ENCODE results near the gene REXO1. TPM values are rescaled to one million over a fixed set of nuclear protein-coding genes. Genes with fewer than 3 reads are reported as not detected.
"Not testable (repeated sequence)": the region's sequence is repeated elsewhere in the genome, so short reads cannot be mapped to it uniquely, and the experiment has no call there.

REXO1 gene
- total and polyA plus RNA-seq, 2 donors, result 7.9 to 20.5 TPM

GRCh38 chr19:1881393-1882088 is 33.3 kb upstream of the REXO1 start:
- not testable (repeated sequence) for H3K36me3 ChIP-seq (ENCODE audit: insufficient read depth); H3K27ac ChIP-seq (ENCODE audit: low read depth); DNase-seq (ENCODE audit: extremely low spot score); H3K4me1 ChIP-seq (ENCODE audit: insufficient read depth); H3K4me3 ChIP-seq (ENCODE audit: low read depth, low read length)
- WGBS, result 76% methylated on average over 44 of the region's 44 CpGs

GRCh38 chr19:1880611-1881392 is 32.5 kb upstream of the REXO1 start:
- DNase-seq (ENCODE audit: extremely low spot score), result no peak

GRCh38 chr19:1879982-1880381 is 31.7 kb upstream of the REXO1 start:
- not testable (repeated sequence) for H3K4me1 ChIP-seq (ENCODE audit: insufficient read depth)
- 87% methylated on average over 17 of the region's 17 CpGs for WGBS

More at GRCh38 chr19:1880611-1881392, 32.5 kb upstream of the REXO1 start:
- 86% methylated on average over 32 of the region's 35 CpGs for WGBS
- Histone ChIP-seq H3K4me1 (ENCODE audit: insufficient read depth) (peaks cover 2% of the 10 kb centered on the region), H3K4me3 (ENCODE audit: low read depth, low read length) (no peak overlapping the region), H3K36me3 (ENCODE audit: insufficient read depth) (no peaks in the 10 kb centered on the region), H3K27ac (ENCODE audit: low read depth) (no peak overlapping the region)

DNA sequence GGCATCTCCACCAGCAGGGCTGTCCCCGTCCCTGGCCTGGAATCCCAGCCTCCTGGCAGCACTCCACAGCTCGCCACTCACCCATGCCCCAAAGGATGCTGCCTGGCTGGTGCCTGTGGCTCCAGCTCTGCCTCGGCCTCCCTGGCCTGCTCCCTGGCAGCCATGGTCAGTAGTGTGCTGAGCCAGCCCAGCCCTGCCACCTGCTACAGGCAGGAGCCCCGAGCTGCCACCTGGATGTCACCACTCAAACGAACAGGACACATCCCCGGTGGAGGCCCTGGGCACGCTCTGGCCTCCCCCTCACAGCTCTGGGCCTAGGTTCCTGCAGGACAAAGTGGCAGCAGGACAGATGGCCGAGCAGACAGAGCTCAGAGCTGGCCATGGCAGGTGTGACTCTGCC is 30.3 kb upstream of the REXO1 start:
- not testable (repeated sequence) for DNase-seq (ENCODE audit: extremely low spot score); H3K4me3 ChIP-seq (ENCODE audit: low read depth, low read length); H3K36me3 ChIP-seq (ENCODE audit: insufficient read depth); H3K27ac ChIP-seq (ENCODE audit: low read depth); H3K4me1 ChIP-seq (ENCODE audit: insufficient read depth)
- 84% methylated on average over 8 of the region's 8 CpGs for WGBS

More at GRCh38 chr19:1879982-1880381, 31.7 kb upstream of the REXO1 start:
- H3K4me3 ChIP-seq (ENCODE audit: low read depth, low read length); H3K36me3 ChIP-seq (ENCODE audit: insufficient read depth); DNase-seq (ENCODE audit: extremely low spot score); H3K27ac ChIP-seq (ENCODE audit: low read depth): not testable (repeated sequence)

DNA sequence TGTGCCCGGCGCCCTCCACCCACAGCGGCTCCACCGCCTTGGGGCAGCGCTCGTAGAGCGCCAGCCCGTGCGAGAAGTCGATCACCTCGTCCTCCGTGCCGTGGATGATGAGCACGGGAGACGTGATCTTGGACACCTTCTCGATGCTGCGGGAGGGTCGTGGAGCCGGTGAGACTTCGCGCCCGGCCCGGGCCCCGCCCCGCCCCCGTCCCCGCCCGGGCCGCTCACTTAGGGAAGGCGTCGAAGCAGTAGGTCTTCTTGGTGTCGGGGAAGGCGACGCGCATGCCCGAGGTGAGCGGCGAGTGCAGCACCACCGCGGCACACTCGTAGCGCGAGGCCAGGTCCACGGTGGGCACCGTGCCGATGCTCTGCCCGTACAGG is 29.0 kb upstream of the REXO1 start:
- H3K4me3 ChIP-seq (ENCODE audit: low read depth, low read length); H3K36me3 ChIP-seq (ENCODE audit: insufficient read depth); H3K4me1 ChIP-seq (ENCODE audit: insufficient read depth); DNase-seq (ENCODE audit: extremely low spot score); H3K27ac ChIP-seq (ENCODE audit: low read depth): not testable (repeated sequence)
- 59% methylated on average over 41 of the region's 47 CpGs for WGBS

DNA sequence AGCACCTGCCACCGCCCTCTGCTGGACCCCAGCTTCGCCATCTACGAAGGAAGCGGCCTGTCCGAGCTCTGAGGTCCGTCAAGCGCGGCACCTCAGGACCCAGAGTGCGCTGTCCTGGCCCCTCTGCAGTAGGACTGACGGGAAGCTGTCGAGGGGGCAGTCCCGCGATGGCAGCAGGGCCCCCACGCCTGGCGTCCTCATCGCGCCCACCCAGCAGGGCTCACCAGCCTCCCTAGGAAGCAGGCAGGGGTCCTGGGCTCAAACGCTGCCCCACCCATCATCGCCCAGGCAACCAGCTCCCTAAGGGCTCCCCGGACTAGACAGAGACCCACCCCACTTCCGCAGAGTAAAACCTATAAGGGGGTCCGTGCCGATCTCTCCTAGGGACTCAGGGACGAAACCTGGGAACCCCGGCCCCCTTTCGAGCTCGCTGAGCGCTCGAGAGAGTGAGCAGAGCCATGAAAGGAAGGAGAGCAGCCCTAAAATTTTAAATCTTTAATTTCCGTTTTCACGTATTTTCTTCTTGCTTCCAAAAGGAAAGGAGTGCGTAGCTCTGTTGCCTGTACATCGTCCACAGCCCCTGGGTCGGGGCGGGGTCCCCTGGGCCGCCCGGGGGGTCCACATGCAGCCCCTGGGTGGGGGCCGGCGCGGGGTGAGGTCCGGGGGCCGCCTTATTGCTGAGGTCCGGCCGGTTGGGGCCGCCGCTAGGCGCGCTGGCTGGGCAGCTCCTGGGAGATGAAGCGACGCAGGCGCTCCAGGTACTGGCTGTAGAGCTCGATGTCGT is 28.4 kb upstream of the REXO1 start:
- Histone ChIP-seq H3K27ac (ENCODE audit: low read depth) (peak overlapping the region; percentile 51), H3K4me3 (ENCODE audit: low read depth, low read length) (peak overlapping the region; percentile 73)
- not testable (repeated sequence) for H3K36me3 ChIP-seq (ENCODE audit: insufficient read depth); H3K4me1 ChIP-seq (ENCODE audit: insufficient read depth); DNase-seq (ENCODE audit: extremely low spot score)
- WGBS, result 27% methylated on average over 46 of the region's 53 CpGs

DNA sequence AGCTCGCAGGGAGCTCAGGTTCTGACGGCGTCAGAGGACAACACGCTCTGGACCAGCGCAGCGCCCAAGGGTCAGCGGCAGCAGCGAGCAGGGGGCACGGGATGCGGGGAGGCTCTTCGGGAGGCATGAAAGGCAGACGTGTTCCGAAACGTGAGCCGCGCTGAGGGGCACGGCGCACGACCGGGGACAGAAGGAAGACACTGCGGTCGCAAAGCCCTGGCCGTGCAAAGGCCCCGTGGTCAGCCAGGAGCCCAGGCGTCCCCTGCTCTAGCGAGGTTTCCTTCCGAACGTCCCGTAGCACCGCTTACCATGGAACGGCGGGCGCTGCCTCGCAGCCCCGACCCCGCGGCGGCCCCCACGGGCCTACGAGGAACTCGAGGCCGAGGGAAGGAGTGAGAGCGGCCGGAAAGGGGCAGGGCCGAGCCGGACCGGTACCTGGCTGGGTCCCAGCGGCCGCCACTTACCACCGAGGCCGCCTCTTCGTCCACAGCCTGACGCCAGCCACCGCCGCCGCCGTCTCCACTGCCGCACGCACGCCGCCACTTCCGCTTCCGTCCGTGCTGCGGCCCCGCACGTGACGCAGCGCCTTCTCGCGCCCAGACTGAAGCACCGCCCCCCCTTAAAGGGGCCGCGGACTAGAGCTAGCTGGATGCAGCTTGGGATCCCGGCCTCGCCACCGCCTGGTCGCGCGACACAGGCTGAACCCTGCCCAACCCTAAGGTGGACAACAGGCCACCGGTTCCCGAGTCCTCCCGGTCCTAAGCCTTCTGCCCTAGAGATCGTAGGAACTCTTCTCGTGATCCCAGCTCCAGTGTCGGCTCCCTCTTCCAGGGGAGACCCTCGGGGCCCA is 27.6 kb upstream of the REXO1 start:
- Histone ChIP-seq H3K4me1 (ENCODE audit: insufficient read depth) (no peaks in the 10 kb centered on the region), H3K27ac (ENCODE audit: low read depth) (peak overlapping the region; percentile 91), H3K4me3 (ENCODE audit: low read depth, low read length) (peak overlapping the region; percentile 73), H3K36me3 (ENCODE audit: insufficient read depth) (no peaks in the 10 kb centered on the region)
- DNase-seq (ENCODE audit: extremely low spot score), result no peak
- WGBS, result 1% methylated on average over 87 of the region's 87 CpGs

DNA sequence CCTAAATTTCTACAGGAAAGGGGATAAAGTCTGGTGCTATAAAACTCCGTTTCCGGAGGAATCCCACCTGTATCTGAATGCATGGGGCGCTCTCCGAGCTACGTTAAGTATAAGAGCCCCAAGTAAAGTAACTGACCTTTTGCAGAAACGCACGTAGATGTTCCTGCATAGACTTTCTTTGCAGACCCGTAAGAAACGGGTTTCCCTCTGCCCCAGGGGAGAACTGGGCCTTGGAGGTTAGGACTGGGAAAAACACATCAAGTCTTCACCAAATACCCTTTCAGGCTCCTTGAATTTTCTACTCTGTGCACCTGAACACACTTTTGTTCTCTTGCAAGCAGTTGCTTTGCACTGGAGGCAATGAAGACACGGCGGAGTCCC is 27.0 kb upstream of the REXO1 start:
- peak overlapping the region; percentile 91 for H3K27ac ChIP-seq (ENCODE audit: low read depth)
- not testable (repeated sequence) for H3K36me3 ChIP-seq (ENCODE audit: insufficient read depth); H3K4me1 ChIP-seq (ENCODE audit: insufficient read depth); DNase-seq (ENCODE audit: extremely low spot score)
- H3K4me3 ChIP-seq (ENCODE audit: low read depth, low read length), result peak overlapping the region; percentile 73
- WGBS, result 4% methylated on average over 11 of the region's 11 CpGs

DNA sequence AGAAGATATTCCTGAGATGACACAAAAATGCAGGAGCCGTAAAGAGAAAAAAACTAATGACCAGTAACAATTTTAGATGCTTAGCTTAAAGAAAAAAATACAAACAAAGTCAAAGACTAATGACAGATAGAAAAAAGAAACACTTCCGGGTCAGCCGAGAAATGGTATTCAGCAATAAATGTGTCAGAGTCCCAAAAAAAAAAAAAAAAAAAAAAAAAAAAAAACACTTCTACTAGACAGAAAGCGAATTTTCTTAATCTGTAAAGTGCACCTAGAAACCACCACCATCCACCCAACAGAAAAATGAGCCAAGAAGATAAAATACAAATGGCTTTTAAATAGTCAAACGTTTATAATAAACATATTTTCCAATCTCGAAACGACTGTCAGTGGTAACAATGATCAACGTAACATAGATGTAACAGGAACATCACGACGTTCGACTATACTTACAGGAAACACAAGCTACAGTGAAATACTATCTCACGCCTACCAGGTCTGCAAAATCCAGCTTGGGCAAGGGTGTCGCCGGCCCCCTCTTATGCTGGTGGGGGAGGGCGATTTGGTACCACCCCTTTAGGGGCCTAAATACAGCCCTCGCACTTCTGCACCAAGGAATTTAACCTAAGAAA is 26.4 kb upstream of the REXO1 start:
- no peaks in the 10 kb centered on the region for H3K36me3 ChIP-seq (ENCODE audit: insufficient read depth)
- no peak for DNase-seq (ENCODE audit: extremely low spot score)
- 13% methylated on average over 16 of the region's 16 CpGs for WGBS
- H3K27ac ChIP-seq (ENCODE audit: low read depth), result no peak overlapping the region
- H3K4me3 ChIP-seq (ENCODE audit: low read depth, low read length), result peak overlapping the region; percentile 73
- no peaks in the 10 kb centered on the region for H3K4me1 ChIP-seq (ENCODE audit: insufficient read depth)

GRCh38 chr19:1873524-1874473 is 25.5 kb upstream of the REXO1 start:
- H3K4me1 ChIP-seq (ENCODE audit: insufficient read depth), result no peaks in the 10 kb centered on the region
- WGBS, result 35% methylated on average over 29 of the region's 29 CpGs
- no peak for DNase-seq (ENCODE audit: extremely low spot score)
- H3K36me3 ChIP-seq (ENCODE audit: insufficient read depth), result no peaks in the 10 kb centered on the region
- no peak overlapping the region for H3K4me3 ChIP-seq (ENCODE audit: low read depth, low read length)
- no peak overlapping the region for H3K27ac ChIP-seq (ENCODE audit: low read depth)

DNA sequence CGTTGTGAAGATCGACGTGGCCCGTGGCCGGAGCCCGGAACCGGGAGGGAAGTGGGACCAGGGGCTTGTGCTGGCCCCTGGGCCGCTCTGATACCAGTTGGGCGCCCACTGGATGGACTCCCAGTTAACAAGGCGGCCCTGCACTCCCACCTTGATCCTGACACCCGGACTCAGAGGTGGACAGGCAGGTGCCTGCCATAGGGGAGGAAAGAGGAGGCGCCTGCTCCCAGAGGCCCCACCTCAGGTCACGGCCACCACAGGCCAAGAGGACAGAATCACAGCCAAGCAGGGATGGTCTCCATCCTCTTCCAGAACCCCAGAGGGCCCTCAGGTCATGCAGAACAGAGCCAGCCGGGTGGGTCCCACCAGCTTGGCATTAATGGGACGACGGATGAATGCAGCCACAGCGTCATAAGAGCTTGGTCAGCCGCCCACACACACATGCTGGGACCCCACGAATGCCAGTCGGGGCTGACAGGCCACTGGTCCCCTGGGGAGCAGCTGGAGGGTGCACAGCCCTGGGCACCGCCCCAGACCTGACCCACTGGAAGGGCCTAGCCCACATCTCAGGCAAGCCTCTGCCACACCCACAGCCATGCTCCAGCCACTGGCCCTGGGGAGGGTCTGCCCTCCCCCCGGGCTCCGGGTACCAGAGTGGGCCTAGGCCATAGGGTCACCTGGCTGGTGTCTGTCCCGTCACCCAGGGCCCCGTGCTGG is 24.7 kb upstream of the REXO1 start:
- 84% methylated on average over 25 of the region's 25 CpGs for WGBS
- H3K36me3 ChIP-seq (ENCODE audit: insufficient read depth), result no peaks in the 10 kb centered on the region
- H3K4me3 ChIP-seq (ENCODE audit: low read depth, low read length), result no peak overlapping the region
- no peak for DNase-seq (ENCODE audit: extremely low spot score)
- no peak overlapping the region for H3K27ac ChIP-seq (ENCODE audit: low read depth)
- no peaks in the 10 kb centered on the region for H3K4me1 ChIP-seq (ENCODE audit: insufficient read depth)

Data from urinary bladder (tissue), 4 donors.